G401 (cell line): ENCODE data around the gene PILRA. TPM values are rescaled to one million over a fixed set of nuclear protein-coding genes. Genes with fewer than 3 reads are reported as not detected.
A peak's percentile ranks its signal among the peaks of the same experiment; 100 is the strongest.
"Not testable (repeated sequence)": the region's sequence is repeated elsewhere in the genome, so short reads cannot be mapped to it uniquely, and the experiment has no call there.

Source experiments
- DNase-seq: peaks from one replicate; pipeline ENCODE4 v3.0.0-alpha.2; 2015; ENCODE audit warnings: low spot score
- in situ Hi-C: cut with HindIII; loops from 2 replicates; pipeline ENCODE4 v1.10.0; 2016; ENCODE audit warnings: low sequenced_read_pairs, mixed read lengths
- total RNA-seq: library from RNA; depleted of rRNA; stranded (reverse); fragments of >200 nt; shearing (Covaris generic); gene quantifications from 2 replicates; pipeline ENCODE4 v1.2.3, GENCODE V29; 2014

The PILRA gene
- total RNA-seq, 1 experiment from 2014 or later: 1.6 TPM

DNA sequence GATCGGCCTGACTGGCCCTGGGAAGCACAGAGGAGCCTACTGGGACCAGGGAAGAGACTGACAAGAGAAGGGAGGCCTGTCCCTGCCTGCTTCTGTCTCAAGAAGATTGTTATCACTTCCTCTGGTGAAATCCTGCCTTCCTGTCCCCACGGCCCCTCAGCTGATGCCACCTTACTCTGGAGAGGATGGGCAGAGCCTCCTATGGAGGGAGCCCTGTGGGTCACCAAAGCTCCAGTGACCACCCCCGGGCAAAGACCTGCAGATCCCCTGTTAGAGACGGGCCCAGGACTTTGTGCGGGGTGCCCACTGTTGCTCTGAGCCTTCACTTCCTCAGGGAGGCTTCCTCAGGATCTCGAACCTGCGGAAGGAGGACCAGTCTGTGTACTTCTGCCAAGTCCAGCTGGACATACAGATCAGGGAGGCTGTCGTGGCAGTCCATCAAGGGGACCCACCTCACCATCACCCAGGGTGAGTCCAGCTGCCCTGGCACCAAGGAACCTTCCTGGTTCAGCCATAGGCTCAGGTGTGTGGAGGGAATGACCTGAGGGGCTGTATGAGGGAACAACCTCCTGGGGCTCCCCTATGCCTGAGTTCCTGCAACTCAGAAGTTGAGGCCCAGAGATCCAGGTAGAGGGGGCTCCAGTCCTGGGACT lies 16.7 kb upstream of the PILRA start:
- in situ Hi-C loops: no loop called here
- no peak for DNase-seq

GRCh38 chr7:100357131-100357561 lies 16.1 kb upstream of the PILRA start:
- DNase-seq: no peak
- in situ Hi-C loops: no loop called here

DNA sequence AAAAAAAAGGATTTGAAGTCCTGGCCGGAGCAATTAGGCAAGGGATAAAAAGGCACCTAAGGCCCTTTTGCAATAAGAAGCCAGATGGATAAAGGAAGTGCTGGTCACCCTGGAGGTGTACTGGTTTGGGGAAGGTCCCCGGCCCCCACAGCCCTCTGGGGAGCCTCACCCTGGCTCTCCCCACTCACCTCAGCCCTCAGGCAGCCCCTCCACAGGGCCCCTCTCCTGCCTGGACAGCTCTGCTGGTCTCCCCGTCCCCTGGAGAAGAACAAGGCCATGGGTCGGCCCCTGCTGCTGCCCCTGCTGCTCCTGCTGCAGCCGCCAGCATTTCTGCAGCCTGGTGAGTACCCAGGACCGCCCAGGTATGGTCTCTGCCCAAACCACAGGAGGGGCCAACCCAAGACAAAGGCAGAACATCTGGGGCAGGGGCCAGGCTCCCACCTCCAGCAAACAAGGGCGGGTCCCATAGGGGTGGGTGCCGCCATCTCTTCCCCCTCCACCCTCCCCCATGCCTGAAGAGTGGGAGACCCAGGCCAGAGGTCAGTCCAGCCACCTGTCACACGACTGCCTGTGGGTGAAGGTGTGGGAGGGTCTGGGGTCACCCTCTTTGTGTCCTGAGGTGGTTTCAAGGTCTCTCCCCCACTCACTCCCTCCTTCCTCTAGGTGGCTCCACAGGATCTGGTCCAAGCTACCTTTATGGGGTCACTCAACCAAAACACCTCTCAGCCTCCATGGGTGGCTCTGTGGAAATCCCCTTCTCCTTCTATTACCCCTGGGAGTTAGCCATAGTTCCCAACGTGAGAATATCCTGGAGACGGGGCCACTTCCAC lies 15.0 kb upstream of the PILRA start, which contains the start of gene PILRB:
PILRB (plus strand) TSS at position 91 of the 830 bp plus-strand sequence; CDS start at position 277, 186 bp downstream.
- no peak for DNase-seq
- in situ Hi-C loops: no loop called here

GRCh38 chr7:100358857-100359212 lies 14.5 kb upstream of the PILRA start:
- in situ Hi-C loops: no loop called here
- no peak for DNase-seq

- in situ Hi-C loops: no loop called here
- DNase-seq: no peak
Observed at GRCh38 chr7:100360135-100360854, 13.0 kb upstream of the PILRA start.

DNA sequence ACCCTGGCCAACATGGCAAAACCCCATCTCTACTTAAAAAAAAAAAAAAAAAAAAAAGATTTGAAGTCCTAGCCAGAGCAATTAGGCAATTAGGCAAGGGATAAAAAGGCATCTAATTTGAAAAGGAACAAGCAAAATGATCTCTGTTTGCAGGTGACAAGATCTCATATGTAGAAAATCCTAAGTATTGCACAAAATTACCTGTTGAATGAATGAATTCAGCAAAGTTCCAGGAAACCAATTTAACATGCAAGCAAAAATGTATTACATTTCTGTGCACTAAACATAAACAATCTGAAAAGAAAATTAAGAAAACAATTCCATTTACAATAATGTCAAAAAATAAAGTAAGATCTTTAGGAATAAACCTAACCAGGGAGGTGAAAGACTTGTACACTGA lies 10.2 kb upstream of the PILRA start:
- in situ Hi-C loops: no loop called here
- DNase-seq: no peak

DNA sequence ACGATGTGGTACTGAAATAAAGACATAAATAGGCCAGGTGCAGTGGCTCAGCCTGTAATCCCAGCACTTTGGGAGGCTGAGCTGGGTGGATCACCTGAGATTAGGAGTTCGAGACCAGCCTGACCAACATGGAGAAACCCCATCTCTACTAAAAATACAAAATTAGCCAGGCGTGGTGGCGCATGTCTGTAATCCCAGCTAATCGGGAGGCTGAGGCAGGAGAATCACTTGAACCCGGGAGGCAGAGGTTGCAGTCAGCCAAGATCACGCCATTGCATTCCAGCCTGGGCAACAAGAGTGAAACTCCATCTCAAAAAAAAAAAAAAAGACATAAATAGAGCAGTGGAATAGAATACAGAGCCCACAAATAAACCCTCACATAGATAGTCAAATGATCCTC lies 9.5 kb upstream of the PILRA start:
- in situ Hi-C loops, DNase-seq: not testable (repeated sequence)

- in situ Hi-C loops: no loop called here
- no peak for DNase-seq
Observed at GRCh38 chr7:100364480-100364879, 8.8 kb upstream of the PILRA start.

GRCh38 chr7:100365998-100366367 lies 7.3 kb upstream of the PILRA start:
- DNase-seq, in situ Hi-C loops: not testable (repeated sequence)

DNA sequence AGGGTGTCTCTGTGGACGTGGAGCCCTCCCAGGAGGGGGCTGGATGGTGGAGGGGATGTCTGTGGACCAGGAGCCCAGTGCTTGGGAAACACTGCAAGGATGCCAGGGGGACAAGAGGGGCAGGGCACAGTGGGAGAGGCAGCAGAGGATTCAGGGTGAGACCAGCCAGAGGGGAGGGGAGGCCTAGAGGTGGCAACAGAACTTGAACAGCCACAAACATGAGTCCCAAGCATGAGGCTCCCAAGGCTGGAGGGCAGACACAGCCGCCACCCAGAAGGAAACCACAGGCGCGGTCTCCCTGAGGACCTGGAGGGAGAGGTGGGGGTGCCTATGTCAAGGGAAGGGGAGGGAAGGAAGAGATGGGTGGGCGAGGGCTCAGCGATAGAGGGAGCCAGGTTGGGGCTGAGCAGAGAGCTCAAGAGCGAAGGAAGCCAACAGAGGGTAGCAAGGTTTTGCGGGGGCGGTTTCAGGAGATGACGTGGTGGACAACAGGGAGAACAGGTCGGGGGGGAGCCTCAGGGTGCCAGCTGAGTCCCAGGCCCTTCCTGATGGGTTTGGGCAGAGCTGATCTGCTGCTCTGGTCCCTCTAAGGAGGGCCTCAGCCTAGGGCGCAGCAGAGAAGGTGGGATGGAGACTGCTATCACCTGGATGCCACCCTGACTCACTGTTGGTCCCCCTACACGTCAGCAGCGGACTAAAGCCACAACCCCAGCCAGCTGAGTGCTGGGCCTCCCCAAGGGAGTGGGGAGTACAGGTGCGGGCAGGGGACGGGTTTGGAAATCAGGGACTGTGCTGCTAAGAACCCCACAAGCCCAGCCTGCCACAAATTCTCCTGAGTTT lies 6.7 kb upstream of the PILRA start:
- DNase-seq: no peak
- in situ Hi-C loops: no loop called here

GRCh38 chr7:100367251-100367620 lies 6.1 kb upstream of the PILRA start:
- no peak for DNase-seq
- in situ Hi-C loops: no loop called here

GRCh38 chr7:100367676-100368613 lies 5.3 kb upstream of the PILRA start:
- DNase-seq: peak; percentile 97
- in situ Hi-C loops: no loop called here

DNA sequence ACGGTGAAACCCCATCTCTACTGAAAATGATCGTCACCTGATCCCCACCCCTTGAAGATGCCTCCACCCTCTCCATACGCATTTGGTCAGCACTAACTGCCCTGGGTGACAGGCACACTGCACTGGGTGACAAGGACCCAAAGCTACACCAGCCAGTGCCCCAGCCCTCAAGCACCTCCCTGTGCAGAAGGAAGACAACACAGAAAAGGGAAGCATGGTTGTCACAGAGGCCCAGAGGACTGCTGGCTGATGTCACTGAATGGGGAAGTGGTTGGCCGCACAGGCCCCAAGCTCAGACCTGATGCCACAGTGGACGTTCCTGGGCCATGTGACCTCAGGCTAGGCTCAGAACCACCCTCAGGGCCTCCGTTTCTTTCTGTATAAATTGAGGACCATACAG lies 4.2 kb upstream of the PILRA start:
- in situ Hi-C loops: no loop called here
- DNase-seq: no peak

- in situ Hi-C loops: no loop called here
- DNase-seq: no peak
Observed at GRCh38 chr7:100370303-100370702, 3.0 kb upstream of the PILRA start.

GRCh38 chr7:100370746-100371145 lies 2.5 kb upstream of the PILRA start:
- no peak for DNase-seq
- in situ Hi-C loops: no loop called here

DNA sequence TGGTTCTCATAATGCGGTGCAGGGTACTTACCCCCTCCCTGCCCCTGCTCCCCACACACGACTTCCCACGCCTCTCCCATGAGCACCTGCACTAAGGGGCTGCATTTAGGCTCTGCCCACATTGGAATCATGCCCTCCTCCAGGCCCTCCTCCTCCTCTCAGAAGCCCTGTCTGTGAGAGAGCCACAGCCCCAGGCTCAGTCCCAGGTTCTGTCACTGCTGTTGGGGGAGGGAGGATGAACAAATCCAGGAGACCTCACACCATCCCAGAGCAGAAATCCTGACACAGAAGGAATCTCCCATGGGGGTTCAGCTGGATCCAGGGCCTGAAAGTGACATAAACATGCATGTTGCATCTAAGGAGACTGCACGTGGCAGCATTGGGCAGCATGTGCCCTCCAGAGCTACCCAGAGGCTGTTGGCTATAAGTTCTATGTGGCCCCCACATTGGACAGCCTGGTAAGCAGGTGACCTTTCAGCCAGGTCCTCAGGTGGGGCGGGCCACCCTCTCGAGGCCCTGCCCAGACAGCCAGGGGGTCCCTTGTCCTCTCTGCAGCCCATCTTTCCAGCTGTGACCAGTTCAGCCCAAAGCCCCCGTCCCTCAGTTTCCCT lies 1.6 kb upstream of the PILRA start:
- in situ Hi-C loops: no loop called here

GRCh38 chr7:100372256-100372655 lies 1.0 kb upstream of the PILRA start:
- in situ Hi-C loops: no loop called here
- DNase-seq: no peak

More for the DNA sequence above, 1.6 kb upstream of the PILRA start:
- no peak for DNase-seq

GRCh38 chr7:100372694-100373093 lies 593 bp upstream of the PILRA start:
- no peak for DNase-seq
- in situ Hi-C loops: no loop called here
